Tibial artery (tissue), 4 donors: ENCODE measurements around the gene TBX4.
"Not testable (repeated sequence)": the region's sequence is repeated elsewhere in the genome, so short reads cannot be mapped to it uniquely, and the experiment has no call there.

Source experiments
- DNase-seq, 2 donors: peaks; one replicate each; pipeline ENCODE4 v3.0.0-alpha.2; 2019
- H3K27ac ChIP-seq, 2 donors: fragments of 200-600 bp; sonication (generic) in 1 of 2; 1 replicate in 1 of 2; 2 replicates in 1 of 2; pipeline ENCODE4 v1.5.1; 2018 to 2019; ENCODE audit warnings: mild to moderate bottlenecking in 1 of 2
- H3K27me3 ChIP-seq, 2 donors: fragments of 200-600 bp; sonication (generic) in 1 of 2; one replicate each; pipeline versions ENCODE4 v1.5.1 to v1.6.0; 2016 to 2019
- H3K36me3 ChIP-seq, 3 donors: fragments of 200-600 bp; sonication (generic) in 2 of 3; one replicate each; pipeline ENCODE4 v1.5.1; 2016 to 2019; ENCODE audit warnings: mild to moderate bottlenecking in 2 of 3
- H3K4me1 ChIP-seq, 4 donors: fragments of 200-600 bp; sonication (generic) in 2 of 4; 1 replicate in 3 of 4; 2 replicates in 1 of 4; pipeline ENCODE4 v1.5.1; 2016 to 2019
- H3K4me3 ChIP-seq, 2 donors: fragments of 200-600 bp; sonication (generic) in 1 of 2; 1 replicate in 1 of 2; 2 replicates in 1 of 2; pipeline ENCODE4 v1.5.1; 2018 to 2019; ENCODE audit warnings: mild to moderate bottlenecking in 2 of 2
- H3K9me3 ChIP-seq, 3 donors: fragments of 200-600 bp; sonication (generic) in 1 of 3; one replicate each; pipeline ENCODE4 v1.5.1; 2016 to 2019
- CTCF ChIP-seq, 2 experiments: fragments of 200-600 bp in 1 of 2; fragments of 450-650 bp in 1 of 2; IDR thresholded peaks; one replicate each; pipeline ENCODE4 v1.5.1; 2017 to 2019; ENCODE audit warnings: antibody characterized with exemption in 2 of 2, mild to moderate bottlenecking in 1 of 2, moderate library complexity in 1 of 2
- intact Hi-C: fragments of 100-400 bp; cut with DNase I; formaldehyde crosslinking; loops from one replicate; pipeline ENCODE4 v1.15.0; 2023; ENCODE audit warnings: low total_unique reads

Gene TBX4

GRCh38 chr17:61427567-61427966, 24.7 kb upstream of the TBX4 start:
- no peak for DNase-seq
- TF ChIP-seq CTCF (IDR thresholded peaks at IDR 0.05): no peak

GRCh38 chr17:61429274-61429673, 22.9 kb upstream of the TBX4 start:
- no peaks in the 10 kb centered on the region for H3K9me3 ChIP-seq
- TF ChIP-seq CTCF (IDR thresholded peaks at IDR 0.05): no peak
- no peak overlapping the region for H3K27ac ChIP-seq
- no peaks in the 10 kb centered on the region for H3K4me1 ChIP-seq
- H3K36me3 ChIP-seq: no peaks in the 10 kb centered on the region
- DNase-seq: no peak
- intact Hi-C loops: no loop called here
- peaks cover 0 to 11% of the 10 kb centered on the region in 2 donors for H3K27me3 ChIP-seq
- no peak overlapping the region for H3K4me3 ChIP-seq

More at GRCh38 chr17:61427567-61427966, 24.7 kb upstream of the TBX4 start:
- Histone ChIP-seq H3K27me3 (peaks cover 0 to 22% of the 10 kb centered on the region in 2 donors), H3K27ac (no peak overlapping the region), H3K4me3 (no peak overlapping the region), H3K36me3 (no peaks in the 10 kb centered on the region), H3K9me3 (no peaks in the 10 kb centered on the region), H3K4me1 (no peaks in the 10 kb centered on the region)
- intact Hi-C loops: no loop called here

- DNase-seq, H3K9me3 ChIP-seq, H3K36me3 ChIP-seq, H3K27me3 ChIP-seq, intact Hi-C loops, H3K4me1 ChIP-seq, H3K27ac ChIP-seq, H3K4me3 ChIP-seq: not testable (repeated sequence)
Measured at GRCh38 chr17:61429831-61430230, 22.4 kb upstream of the TBX4 start.

- Histone ChIP-seq H3K27ac (no peak overlapping the region), H3K36me3 (no peaks in the 10 kb centered on the region), H3K9me3 (peaks cover 0 to 5% (median 1%) of the 10 kb centered on the region in 3 donors), H3K4me3 (no peak overlapping the region), H3K27me3 (no peaks in the 10 kb centered on the region), H3K4me1 (no peaks in the 10 kb centered on the region)
- intact Hi-C loops: no loop called here
- no peak for TF ChIP-seq CTCF (IDR thresholded peaks at IDR 0.05)
- DNase-seq: no peak
Measured at GRCh38 chr17:61431594-61432311, 20.5 kb upstream of the TBX4 start.

- no peak for DNase-seq
- Histone ChIP-seq H3K9me3 (peaks cover 0 to 12% (median 11%) of the 10 kb centered on the region in 3 donors), H3K27me3 (peaks cover 0 to 4% of the 10 kb centered on the region in 2 donors), H3K4me1 (no peaks in the 10 kb centered on the region), H3K4me3 (no peak overlapping the region), H3K36me3 (no peaks in the 10 kb centered on the region), H3K27ac (no peak overlapping the region)
- TF ChIP-seq CTCF (IDR thresholded peaks at IDR 0.05): no peak
- intact Hi-C loops: no loop called here
Measured at GRCh38 chr17:61436273-61436672, 15.9 kb upstream of the TBX4 start.

- no peak overlapping the region for H3K4me3 ChIP-seq
- no peak for DNase-seq
- no peaks in the 10 kb centered on the region for H3K4me1 ChIP-seq
- H3K36me3 ChIP-seq: no peaks in the 10 kb centered on the region
- H3K27ac ChIP-seq: no peak overlapping the region
- H3K27me3 ChIP-seq: peaks cover 0 to 4% of the 10 kb centered on the region in 2 donors
- intact Hi-C loops: no loop called here
- TF ChIP-seq CTCF (IDR thresholded peaks at IDR 0.05): no peak
- H3K9me3 ChIP-seq: peaks cover 0 to 12% (median 11%) of the 10 kb centered on the region in 3 donors
Measured at GRCh38 chr17:61436995-61437704, 15.1 kb upstream of the TBX4 start.
